DND-41 (cell line): ENCODE data around the gene SLC25A10.

ENCODE experiments used
- EZH2 ChIP-seq: IDR thresholded peaks from 3 replicates; pipeline ENCODE4 v1.6.1; 2012; ENCODE audit warnings: borderline replicate concordance, low read depth, mild to moderate bottlenecking, moderate library complexity, low read length, inconsistent platforms; ENCODE audit not compliant: severe bottlenecking
- TF ChIP-seq, protein P1 (sequence below): IDR thresholded peaks from 2 replicates; pipeline ENCODE4 v1.5.1; 2012; ENCODE audit warnings: borderline replicate concordance, low read length, moderate library complexity, mild to moderate bottlenecking; ENCODE audit not compliant: poor library complexity, severe bottlenecking; ENCODE audit errors: extremely low read depth

DNA sequence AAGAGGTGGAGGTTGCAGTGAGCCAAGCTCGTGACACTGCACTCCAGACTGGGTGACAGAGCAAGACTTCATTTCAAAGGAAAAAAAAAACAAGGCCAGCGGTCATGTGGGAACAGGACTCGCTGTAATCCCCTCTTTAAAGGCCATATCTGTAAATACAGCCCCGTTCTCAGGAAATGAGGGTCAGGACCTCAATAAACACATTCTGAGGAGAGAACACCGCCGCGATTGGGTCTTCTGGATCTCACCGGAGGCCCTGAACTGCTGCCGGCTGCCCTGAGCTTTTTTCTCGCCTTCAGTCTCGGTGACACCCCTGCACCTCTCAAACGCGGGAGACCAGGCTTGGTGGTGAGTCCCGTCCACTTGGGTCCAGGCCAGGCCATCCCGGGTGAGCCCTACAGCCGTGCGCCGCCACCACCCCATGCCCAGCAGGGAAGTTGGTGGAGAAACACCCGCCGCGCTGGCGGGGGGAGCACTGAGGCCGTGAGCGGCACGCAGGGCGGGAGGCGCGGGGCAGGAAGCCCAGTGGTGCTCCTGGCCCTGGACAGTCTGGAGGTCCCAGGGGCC is 28.4 kb downstream of the SLC25A10 start:
- TF ChIP-seq, protein P1, sequence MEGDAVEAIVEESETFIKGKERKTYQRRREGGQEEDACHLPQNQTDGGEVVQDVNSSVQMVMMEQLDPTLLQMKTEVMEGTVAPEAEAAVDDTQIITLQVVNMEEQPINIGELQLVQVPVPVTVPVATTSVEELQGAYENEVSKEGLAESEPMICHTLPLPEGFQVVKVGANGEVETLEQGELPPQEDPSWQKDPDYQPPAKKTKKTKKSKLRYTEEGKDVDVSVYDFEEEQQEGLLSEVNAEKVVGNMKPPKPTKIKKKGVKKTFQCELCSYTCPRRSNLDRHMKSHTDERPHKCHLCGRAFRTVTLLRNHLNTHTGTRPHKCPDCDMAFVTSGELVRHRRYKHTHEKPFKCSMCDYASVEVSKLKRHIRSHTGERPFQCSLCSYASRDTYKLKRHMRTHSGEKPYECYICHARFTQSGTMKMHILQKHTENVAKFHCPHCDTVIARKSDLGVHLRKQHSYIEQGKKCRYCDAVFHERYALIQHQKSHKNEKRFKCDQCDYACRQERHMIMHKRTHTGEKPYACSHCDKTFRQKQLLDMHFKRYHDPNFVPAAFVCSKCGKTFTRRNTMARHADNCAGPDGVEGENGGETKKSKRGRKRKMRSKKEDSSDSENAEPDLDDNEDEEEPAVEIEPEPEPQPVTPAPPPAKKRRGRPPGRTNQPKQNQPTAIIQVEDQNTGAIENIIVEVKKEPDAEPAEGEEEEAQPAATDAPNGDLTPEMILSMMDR, result no peak
- no peak for TF ChIP-seq EZH2
